Measurements from ENCODE around the gene KANSL1L. TPM values are rescaled to one million over a fixed set of nuclear protein-coding genes. Genes with fewer than 3 reads are reported as not detected.
A peak's percentile ranks its signal among the peaks of the same experiment; 100 is the strongest.

The KANSL1L gene
- total RNA-seq, 1 donor from 2014 or later: 39.6 TPM

- H3K27me3 ChIP-seq: no peaks in the 10 kb centered on the region
- H3K36me3 ChIP-seq: no peaks in the 10 kb centered on the region
- H3K9me3 ChIP-seq: no peaks in the 10 kb centered on the region
- peak; percentile 83 to 97 for DNase-seq (ENCODE audit: low spot score in 2 of 2)
- H3K4me1 ChIP-seq: peaks cover 7 to 25% of the 10 kb centered on the region in 2 donors
- peak overlapping the region; percentile 79 to 99 for H3K4me3 ChIP-seq
- TF ChIP-seq CTCF (IDR thresholded peaks at IDR 0.05): no peak
- H3K27ac ChIP-seq: peak overlapping the region; percentile 98 to 100
- intact Hi-C loops (cut with DNase I): loop anchor here (1.0 to 10.0 kb wide), 4 partner anchors 54 to 748 kb away; partner anchors contain the start of genes ACADL, MAP2 and RPE
Measured at GRCh38 chr2:210170446-210171303, 534 bp downstream of the KANSL1L start.

GRCh38 chr2:210170196-210170445, 1.1 kb downstream of the KANSL1L start:
- intact Hi-C loops (cut with DNase I): loop anchor here (2.0 to 10.0 kb wide), 3 partner anchors 55 to 748 kb away; partner anchors contain the start of genes ACADL and MAP2
- no peaks in the 10 kb centered on the region for H3K36me3 ChIP-seq
- H3K4me3 ChIP-seq: peak overlapping the region; percentile 79 to 99
- peak overlapping the region; percentile 98 to 100 for H3K27ac ChIP-seq
- H3K27me3 ChIP-seq: no peaks in the 10 kb centered on the region
- DNase-seq (ENCODE audit: low spot score in 2 of 2): no peak
- H3K9me3 ChIP-seq: no peaks in the 10 kb centered on the region
- H3K4me1 ChIP-seq: peaks cover 7 to 28% of the 10 kb centered on the region in 2 donors
- TF ChIP-seq CTCF (IDR thresholded peaks at IDR 0.05): no peak

GRCh38 chr2:210169516-210170195, 1.6 kb downstream of the KANSL1L start:
- TF ChIP-seq CTCF (IDR thresholded peaks at IDR 0.05): no peak
- intact Hi-C loops (cut with DNase I): loop anchor here (2.0 to 10.0 kb wide), 3 partner anchors 55 to 747 kb away; partner anchors contain the start of genes ACADL and MAP2
- no peaks in the 10 kb centered on the region for H3K27me3 ChIP-seq
- peak overlapping the region; percentile 79 to 99 for H3K4me3 ChIP-seq
- no peak for DNase-seq (ENCODE audit: low spot score in 2 of 2)
- peaks cover 7 to 28% of the 10 kb centered on the region in 2 donors for H3K4me1 ChIP-seq
- H3K9me3 ChIP-seq: no peaks in the 10 kb centered on the region
- no peaks in the 10 kb centered on the region for H3K36me3 ChIP-seq
- H3K27ac ChIP-seq: peak overlapping the region; percentile 98 to 100

- Histone ChIP-seq H3K36me3 (no peaks in the 10 kb centered on the region), H3K4me1 (peaks cover 3 to 37% of the 10 kb centered on the region in 2 donors), H3K4me3 (peak overlapping the region in 1 of 2 donors; percentile 30), H3K9me3 (no peaks in the 10 kb centered on the region), H3K27me3 (no peaks in the 10 kb centered on the region), H3K27ac (peak overlapping the region; percentile 98 to 100)
- TF ChIP-seq CTCF (IDR thresholded peaks at IDR 0.05): no peak
- intact Hi-C loops (cut with DNase I): no loop called here
- DNase-seq (ENCODE audit: low spot score in 2 of 2): no peak
Measured at GRCh38 chr2:210167227-210167626, 4.0 kb downstream of the KANSL1L start.

GRCh38 chr2:210162466-210163124, 8.6 kb downstream of the KANSL1L start:
- TF ChIP-seq CTCF (IDR thresholded peaks at IDR 0.05): no peak
- Histone ChIP-seq H3K4me3 (peak overlapping the region in 1 of 2 donors; percentile 15), H3K4me1 (peaks cover 3 to 26% of the 10 kb centered on the region in 2 donors), H3K9me3 (no peaks in the 10 kb centered on the region), H3K27me3 (no peaks in the 10 kb centered on the region), H3K27ac (peak overlapping the region; percentile 53 to 69), H3K36me3 (peaks cover 0 to 4% of the 10 kb centered on the region in 2 donors)
- DNase-seq (ENCODE audit: low spot score in 2 of 2): no peak
- intact Hi-C loops (cut with DNase I): no loop called here
